K562 (cell line): ENCODE measurements around the gene PPM1M.

Experiments used
- BRCA1 ChIP-seq, 2 experiments: fragments of 450-650 bp in 1 of 2; sonication (generic) in 1 of 2; formaldehyde crosslinking in 1 of 2; IDR thresholded peaks; 2 replicates each; pipeline versions ENCODE4 v1.5.0 to v1.6.1; 2017 to 2020; ENCODE audit warnings: mild to moderate bottlenecking in 1 of 2, missing genetic modification reagents in 1 of 2
- CTCF ChIP-seq, 3 experiments: IDR thresholded peaks in 2 of 3; conservative IDR thresholded peaks in 1 of 3; 2 replicates each; pipeline ENCODE4 v1.5.1; 2011 to 2012; ENCODE audit warnings: low read length in 3 of 3, mild to moderate bottlenecking in 3 of 3, control low read depth in 2 of 3, improper control_type of control experiment in 1 of 3, inconsistent platforms in 1 of 3, low read depth in 1 of 3, mixed read lengths in 1 of 3, moderate library complexity in 1 of 3; ENCODE audit not compliant: insufficient read depth in 2 of 3
- ELF1 ChIP-seq: fragments of 200-800 bp; sonication (Bioruptor generic); IDR thresholded peaks from 2 replicates; pipeline ENCODE4 v1.6.1; 2016; ENCODE audit warnings: missing genetic modification characterization, missing compliant biosample characterization
- ELK1 ChIP-seq: sonication (generic); formaldehyde crosslinking; IDR thresholded peaks from 2 replicates; pipeline ENCODE4 v1.8.1; 2022; ENCODE audit warnings: missing genetic modification reagents
- POLR2A ChIP-seq: fragments of 450-650 bp; conservative IDR thresholded peaks from 2 replicates; pipeline ENCODE4 v1.6.1; 2016
- POLR2AphosphoS5 ChIP-seq: IDR thresholded peaks from 2 replicates; pipeline ENCODE4 v1.6.1; 2011; ENCODE audit warnings: mild to moderate bottlenecking, low read depth, low read length, moderate library complexity; ENCODE audit not compliant: control insufficient read depth, insufficient read depth
- SPI1 ChIP-seq: IDR thresholded peaks from 2 replicates; pipeline ENCODE4 v1.6.1; 2011; ENCODE audit warnings: low read depth, low read length, control low read depth, borderline replicate concordance
- TBP ChIP-seq: optimal IDR thresholded peaks from 2 replicates; pipeline ENCODE3; 2011; ENCODE audit warnings: low read depth, low read length, improper control_type of control experiment
- TGIF2 ChIP-seq: sonication (generic); formaldehyde crosslinking; IDR thresholded peaks from 2 replicates; pipeline ENCODE4 v1.8.1; 2022; ENCODE audit warnings: mild to moderate bottlenecking, missing genetic modification reagents, moderate library complexity
- TRIM24 ChIP-seq, 2 experiments: fragments of 450-650 bp; IDR thresholded peaks; 2 replicates each; pipeline ENCODE4 v1.6.1; 2016
- ZNF384 ChIP-seq: IDR thresholded peaks from 2 replicates; pipeline ENCODE4 v1.6.1; 2012; ENCODE audit warnings: low read depth, low read length, improper control_type of control experiment
- ZSCAN29 ChIP-seq: fragments of 450-650 bp; IDR thresholded peaks from 2 replicates; pipeline ENCODE4 v1.6.1; 2017

DNA sequence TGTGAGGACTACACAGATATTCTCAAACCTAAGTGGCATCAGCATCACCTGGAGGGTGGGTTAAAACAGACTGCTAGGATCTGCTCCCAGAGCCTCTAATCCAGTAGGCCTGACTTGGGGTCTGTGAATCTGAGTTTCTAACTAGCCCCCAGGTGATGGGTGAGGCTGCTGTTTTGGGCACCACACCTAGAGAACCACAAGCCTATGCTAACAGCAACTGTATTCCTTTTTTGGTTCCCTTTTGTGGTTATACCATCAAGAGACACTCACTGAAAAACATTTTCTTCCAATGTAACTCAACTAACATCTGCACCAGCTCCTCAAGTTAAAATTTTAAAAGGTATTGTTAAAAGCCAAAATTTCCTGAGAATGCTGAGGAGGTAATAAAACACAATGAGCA, 16.9 kb downstream of the PPM1M start:
- TF ChIP-seq TGIF2 (CRISPR knock-in tag) (no peak), POLR2A (no peak), ZNF384 (no peak), ELF1 (tag) (no peak), BRCA1 (IDR thresholded peaks at IDR 0.05) (no peak), BRCA1 (CRISPR knock-in tag; IDR thresholded peaks at IDR 0.05) (no peak), SPI1 (no peak), ZSCAN29 (no peak), CTCF (IDR thresholded peaks at IDR 0.05 in 2 of 3, conservative IDR thresholded peaks at IDR 0.05 in 1 of 3; ENCODE audit: insufficient read depth in 2 of 3, low read depth in 1 of 3, low read length in 3 of 3) (no peak), ELK1 (no peak), POLR2AphosphoS5 (no peak), TBP (no peak), TRIM24 (IDR thresholded peaks at IDR 0.05) (no peak)
